ENCODE measurements around the gene SLC9C1.

DNA sequence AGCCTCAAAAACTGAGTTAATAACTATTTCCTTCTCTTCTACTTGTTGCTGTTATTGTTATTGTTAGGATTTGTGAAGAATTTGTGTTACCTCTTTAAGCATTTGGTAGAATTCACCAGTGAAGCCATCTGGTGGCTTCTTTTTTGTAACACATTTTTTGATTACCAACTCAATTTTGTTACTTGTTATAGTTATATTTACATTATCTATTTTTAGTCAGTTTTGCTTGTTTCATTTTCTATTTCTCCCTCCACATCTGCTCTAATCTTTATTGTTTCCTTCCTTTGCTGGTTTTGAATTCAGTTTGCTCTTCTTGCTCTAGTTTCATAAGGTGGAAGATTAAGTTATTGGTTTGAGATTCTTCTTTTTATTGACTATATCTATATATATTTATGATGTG, 3.7 kb upstream of the SLC9C1 start:
- TF ChIP-seq, protein P1, sequence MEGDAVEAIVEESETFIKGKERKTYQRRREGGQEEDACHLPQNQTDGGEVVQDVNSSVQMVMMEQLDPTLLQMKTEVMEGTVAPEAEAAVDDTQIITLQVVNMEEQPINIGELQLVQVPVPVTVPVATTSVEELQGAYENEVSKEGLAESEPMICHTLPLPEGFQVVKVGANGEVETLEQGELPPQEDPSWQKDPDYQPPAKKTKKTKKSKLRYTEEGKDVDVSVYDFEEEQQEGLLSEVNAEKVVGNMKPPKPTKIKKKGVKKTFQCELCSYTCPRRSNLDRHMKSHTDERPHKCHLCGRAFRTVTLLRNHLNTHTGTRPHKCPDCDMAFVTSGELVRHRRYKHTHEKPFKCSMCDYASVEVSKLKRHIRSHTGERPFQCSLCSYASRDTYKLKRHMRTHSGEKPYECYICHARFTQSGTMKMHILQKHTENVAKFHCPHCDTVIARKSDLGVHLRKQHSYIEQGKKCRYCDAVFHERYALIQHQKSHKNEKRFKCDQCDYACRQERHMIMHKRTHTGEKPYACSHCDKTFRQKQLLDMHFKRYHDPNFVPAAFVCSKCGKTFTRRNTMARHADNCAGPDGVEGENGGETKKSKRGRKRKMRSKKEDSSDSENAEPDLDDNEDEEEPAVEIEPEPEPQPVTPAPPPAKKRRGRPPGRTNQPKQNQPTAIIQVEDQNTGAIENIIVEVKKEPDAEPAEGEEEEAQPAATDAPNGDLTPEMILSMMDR (conservative IDR thresholded peaks at IDR 0.05; ENCODE audit: low read depth, low read length) = no peak
- no peak for TF ChIP-seq EZH2 (IDR thresholded peaks at IDR 0.05; ENCODE audit: low read length, unreplicated experiment)
- TF ChIP-seq EZH2phosphoT487 (IDR thresholded peaks at IDR 0.05; ENCODE audit: borderline replicate concordance, low read length) = no peak
